Rectal smooth muscle tissue (tissue), 1 donor: ENCODE data around the gene POU3F4.

Source experiments
- H3K27ac ChIP-seq: one replicate; pipeline ENCODE4 v1.7.0; 2013; ENCODE audit warnings: low read depth, low read length, inconsistent platforms
- H3K27me3 ChIP-seq: one replicate; pipeline ENCODE4 v1.7.0; 2013; ENCODE audit warnings: low read length; ENCODE audit not compliant: control insufficient read depth, insufficient read depth
- H3K36me3 ChIP-seq: one replicate; pipeline ENCODE4 v1.7.0; 2013; ENCODE audit warnings: low read length; ENCODE audit not compliant: control insufficient read depth, insufficient read depth
- H3K4me1 ChIP-seq: one replicate; pipeline ENCODE4 v1.7.0; 2013; ENCODE audit warnings: low read length; ENCODE audit not compliant: control insufficient read depth, insufficient read depth
- H3K4me3 ChIP-seq: one replicate; pipeline ENCODE4 v1.7.0; 2013; ENCODE audit warnings: low read length
- H3K9ac ChIP-seq: one replicate; pipeline ENCODE4 v1.7.0; 2013; ENCODE audit warnings: low read length

Gene POU3F4

GRCh38 chrX:83508006-83508405, at the start of gene POU3F4:
POU3F4 (plus strand) TSS chrX:83508290; CDS start chrX:83508325, 35 bp downstream.
- Histone ChIP-seq H3K9ac (no peak within 1 kb of the TSS), H3K27me3 (peaks cover 20% of the 10 kb centered on the region), H3K4me1 (no peaks in the 10 kb centered on the region), H3K36me3 (no peaks in the 10 kb centered on the region), H3K4me3 (peak within 1 kb of the TSS; percentile 55), H3K27ac (peak within 1 kb of the TSS; percentile 69)

- Histone ChIP-seq H3K36me3 (no peaks in the 10 kb centered on the region), H3K27me3 (no peaks in the 10 kb centered on the region), H3K4me3 (no peak overlapping the region), H3K9ac (no peak overlapping the region), H3K27ac (no peak overlapping the region), H3K4me1 (no peaks in the 10 kb centered on the region)
These were observed 38.5 kb upstream of the POU3F4 start for GRCh38 chrX:83469551-83469950.

DNA sequence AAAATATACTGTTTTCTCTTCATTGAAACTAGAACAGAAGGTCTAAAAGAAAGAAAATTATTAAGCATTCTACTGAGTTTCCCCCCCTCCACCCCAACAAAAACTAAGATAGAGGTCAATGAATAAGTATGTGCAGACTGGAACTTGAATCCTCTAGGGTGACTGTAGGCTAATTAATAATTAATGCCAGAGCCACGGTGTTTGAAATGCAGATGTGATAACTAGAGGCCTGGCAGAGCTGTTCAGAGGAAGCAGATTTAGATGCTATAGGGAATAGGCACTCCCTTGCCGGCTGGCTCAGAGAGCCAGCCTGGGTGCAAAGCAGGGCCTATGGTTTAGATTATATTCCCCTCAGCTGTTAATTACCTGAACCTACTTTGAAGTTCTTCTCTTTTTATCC, 12.2 kb upstream of the POU3F4 start:
- H3K27ac ChIP-seq, result no peak overlapping the region
- H3K4me3 ChIP-seq, result no peak overlapping the region
- H3K9ac ChIP-seq, result no peak overlapping the region
- H3K27me3 ChIP-seq, result no peaks in the 10 kb centered on the region
- H3K4me1 ChIP-seq, result no peaks in the 10 kb centered on the region
- H3K36me3 ChIP-seq, result no peaks in the 10 kb centered on the region

GRCh38 chrX:83501003-83501402, 7.1 kb upstream of the POU3F4 start:
- no peak overlapping the region for H3K9ac ChIP-seq
- no peak overlapping the region for H3K4me3 ChIP-seq
- H3K36me3 ChIP-seq, result no peaks in the 10 kb centered on the region
- no peak overlapping the region for H3K27ac ChIP-seq
- H3K4me1 ChIP-seq, result no peaks in the 10 kb centered on the region
- peaks cover 7% of the 10 kb centered on the region for H3K27me3 ChIP-seq

GRCh38 chrX:83501530-83501929, 6.6 kb upstream of the POU3F4 start:
- Histone ChIP-seq H3K4me1 (no peaks in the 10 kb centered on the region), H3K27ac (no peak overlapping the region), H3K27me3 (peaks cover 7% of the 10 kb centered on the region), H3K36me3 (no peaks in the 10 kb centered on the region), H3K9ac (no peak overlapping the region), H3K4me3 (no peak overlapping the region)

- Histone ChIP-seq H3K27ac (no peak overlapping the region), H3K4me3 (no peak overlapping the region), H3K27me3 (peaks cover 13% of the 10 kb centered on the region), H3K36me3 (no peaks in the 10 kb centered on the region), H3K4me1 (no peaks in the 10 kb centered on the region), H3K9ac (no peak overlapping the region)
These were observed 3.2 kb upstream of the POU3F4 start for GRCh38 chrX:83504721-83505479.

DNA sequence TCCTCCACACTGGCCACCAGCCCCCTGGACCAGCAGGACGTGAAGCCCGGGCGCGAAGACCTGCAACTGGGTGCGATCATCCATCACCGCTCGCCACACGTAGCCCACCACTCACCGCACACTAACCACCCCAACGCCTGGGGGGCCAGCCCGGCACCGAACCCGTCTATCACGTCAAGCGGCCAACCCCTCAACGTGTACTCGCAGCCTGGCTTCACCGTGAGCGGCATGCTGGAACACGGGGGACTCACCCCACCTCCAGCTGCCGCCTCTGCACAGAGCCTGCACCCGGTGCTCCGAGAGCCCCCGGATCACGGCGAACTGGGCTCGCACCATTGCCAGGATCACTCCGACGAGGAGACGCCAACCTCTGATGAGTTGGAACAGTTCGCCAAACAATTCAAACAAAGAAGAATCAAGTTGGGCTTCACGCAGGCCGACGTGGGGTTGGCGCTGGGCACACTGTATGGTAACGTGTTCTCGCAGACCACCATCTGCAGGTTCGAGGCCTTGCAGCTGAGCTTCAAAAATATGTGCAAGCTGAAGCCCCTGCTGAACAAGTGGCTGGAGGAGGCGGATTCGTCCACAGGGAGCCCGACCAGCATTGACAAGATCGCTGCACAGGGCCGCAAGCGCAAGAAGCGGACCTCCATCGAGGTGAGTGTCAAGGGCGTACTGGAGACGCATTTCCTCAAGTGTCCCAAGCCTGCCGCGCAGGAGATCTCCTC, 600 bp downstream of the POU3F4 start:
- H3K27ac ChIP-seq, result peak overlapping the region; percentile 69
- H3K27me3 ChIP-seq, result peaks cover 17% of the 10 kb centered on the region
- H3K9ac ChIP-seq, result no peak overlapping the region
- no peaks in the 10 kb centered on the region for H3K36me3 ChIP-seq
- H3K4me3 ChIP-seq, result peak overlapping the region; percentile 55
- no peaks in the 10 kb centered on the region for H3K4me1 ChIP-seq

GRCh38 chrX:83509254-83509801, 1.2 kb downstream of the POU3F4 start:
- H3K27ac ChIP-seq, result peak overlapping the region; percentile 69
- no peaks in the 10 kb centered on the region for H3K36me3 ChIP-seq
- H3K4me3 ChIP-seq, result no peak overlapping the region
- peaks cover 17% of the 10 kb centered on the region for H3K27me3 ChIP-seq
- H3K9ac ChIP-seq, result no peak overlapping the region
- H3K4me1 ChIP-seq, result no peaks in the 10 kb centered on the region

DNA sequence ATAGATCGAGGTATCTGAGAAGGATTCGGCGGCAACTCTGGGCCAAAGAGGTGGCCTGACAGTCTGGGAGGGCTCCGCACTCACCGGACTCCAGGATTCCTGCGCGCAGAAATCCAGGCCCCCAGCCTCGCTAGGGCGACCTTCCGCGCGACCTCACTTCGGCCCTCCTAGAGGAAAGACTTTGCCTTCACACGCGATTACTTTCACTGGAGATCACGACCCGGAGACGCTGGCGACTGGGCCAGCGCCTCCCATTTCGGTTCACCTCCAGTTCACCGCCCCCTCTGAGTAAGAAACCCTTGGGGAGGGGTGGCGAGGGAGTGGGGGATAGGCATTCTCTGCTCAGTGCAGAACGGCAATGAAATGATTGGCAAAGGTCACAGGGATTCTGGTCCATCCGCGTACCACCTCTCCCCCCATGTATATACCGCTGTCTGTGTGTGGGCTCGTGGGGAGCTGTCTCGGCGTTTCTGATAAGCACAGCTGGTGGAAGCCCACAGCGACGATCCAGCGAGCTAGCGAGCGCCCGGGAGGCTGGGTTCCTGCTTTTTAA, 2.5 kb downstream of the POU3F4 start:
- Histone ChIP-seq H3K27me3 (peaks cover 17% of the 10 kb centered on the region), H3K27ac (peak overlapping the region; percentile 45), H3K4me3 (peak overlapping the region; percentile 36), H3K4me1 (no peaks in the 10 kb centered on the region), H3K36me3 (no peaks in the 10 kb centered on the region), H3K9ac (peak overlapping the region; percentile 4)

DNA sequence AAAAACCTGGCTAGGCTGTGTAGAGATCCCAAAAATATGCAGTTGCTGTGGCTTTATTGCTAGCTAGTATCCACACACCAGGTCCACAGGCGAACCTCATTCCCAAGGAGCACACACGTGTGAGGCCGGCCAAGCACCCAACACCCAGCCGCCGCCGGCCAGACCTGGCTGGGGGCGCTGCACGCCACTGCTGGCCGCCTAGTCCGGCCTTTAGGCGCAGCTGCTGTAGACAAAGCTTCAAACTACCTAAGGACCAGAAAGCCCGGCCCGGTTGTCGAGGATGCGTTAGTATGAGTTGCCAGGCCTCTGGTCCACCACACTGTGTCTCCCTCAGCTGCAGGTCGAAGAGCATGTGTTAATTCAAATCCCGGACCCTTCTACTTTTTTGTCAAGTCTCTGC, 3.1 kb downstream of the POU3F4 start:
- H3K36me3 ChIP-seq, result no peaks in the 10 kb centered on the region
- H3K27ac ChIP-seq, result no peak overlapping the region
- H3K4me3 ChIP-seq, result peak overlapping the region; percentile 27
- no peak overlapping the region for H3K9ac ChIP-seq
- peaks cover 13% of the 10 kb centered on the region for H3K27me3 ChIP-seq
- no peaks in the 10 kb centered on the region for H3K4me1 ChIP-seq

DNA sequence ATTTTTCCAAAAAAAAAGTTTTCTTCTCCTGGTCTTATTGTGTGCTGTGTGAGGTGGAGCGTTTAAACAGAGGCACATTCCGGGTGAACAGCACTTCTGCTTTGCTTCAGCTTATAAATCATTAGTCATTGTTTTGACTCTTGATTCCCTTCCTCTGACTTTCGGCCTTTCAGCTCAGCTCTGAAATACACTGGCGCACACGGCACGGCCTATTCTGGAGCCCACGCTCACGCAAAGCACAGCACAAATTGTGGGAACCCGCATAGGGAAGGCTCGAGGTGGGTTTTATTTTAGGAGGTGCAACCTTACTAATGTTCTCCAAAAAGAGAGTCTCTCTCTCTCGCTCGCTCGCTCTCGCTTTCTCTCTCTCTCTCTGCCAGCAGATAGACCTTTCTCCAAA, 4.0 kb downstream of the POU3F4 start:
- H3K36me3 ChIP-seq, result no peaks in the 10 kb centered on the region
- H3K27me3 ChIP-seq, result peaks cover 13% of the 10 kb centered on the region
- H3K27ac ChIP-seq, result peak overlapping the region; percentile 22
- H3K4me1 ChIP-seq, result no peaks in the 10 kb centered on the region
- no peak overlapping the region for H3K9ac ChIP-seq
- H3K4me3 ChIP-seq, result no peak overlapping the region

- H3K36me3 ChIP-seq, result no peaks in the 10 kb centered on the region
- no peak overlapping the region for H3K27ac ChIP-seq
- H3K4me3 ChIP-seq, result no peak overlapping the region
- no peaks in the 10 kb centered on the region for H3K27me3 ChIP-seq
- H3K4me1 ChIP-seq, result no peaks in the 10 kb centered on the region
- no peak overlapping the region for H3K9ac ChIP-seq
These were observed 8.5 kb downstream of the POU3F4 start for GRCh38 chrX:83516597-83516996.
